Suprapubic skin (tissue), 4 donors: ENCODE results near the gene TUBA4A. TPM values are rescaled to one million over a fixed set of nuclear protein-coding genes. Genes with fewer than 3 reads are reported as not detected.

Experiments
- DNase-seq, 2 donors: peaks; one replicate each; pipeline ENCODE4 v3.0.0-alpha.2; 2019; ENCODE audit warnings: low spot score in 2 of 2
- H3K27ac ChIP-seq: fragments of 200-600 bp; sonication (generic); one replicate; pipeline ENCODE4 v1.5.1; 2019
- H3K27me3 ChIP-seq: fragments of 200-600 bp; sonication (generic); one replicate; pipeline ENCODE4 v1.5.1; 2019
- H3K36me3 ChIP-seq: fragments of 200-600 bp; sonication (generic); one replicate; pipeline ENCODE4 v1.5.1; 2019
- H3K4me1 ChIP-seq: fragments of 200-600 bp; sonication (generic); one replicate; pipeline ENCODE4 v1.5.1; 2019
- H3K4me3 ChIP-seq: fragments of 200-600 bp; sonication (generic); one replicate; pipeline ENCODE4 v1.5.1; 2019; ENCODE audit warnings: mild to moderate bottlenecking
- H3K9me3 ChIP-seq: fragments of 200-600 bp; sonication (generic); one replicate; pipeline ENCODE4 v1.5.1; 2019
- CTCF ChIP-seq, 2 donors: fragments of 200-600 bp in 1 of 2; fragments of 450-650 bp in 1 of 2; sonication (generic) in 1 of 2; IDR thresholded peaks; one replicate each; pipeline ENCODE4 v1.5.1; 2016 to 2019; ENCODE audit warnings: antibody characterized with exemption in 2 of 2, mild to moderate bottlenecking in 1 of 2, moderate library complexity in 1 of 2
- EP300 ChIP-seq: sonication (generic); formaldehyde crosslinking; IDR thresholded peaks from one replicate; pipeline ENCODE4 v1.6.1; 2017; ENCODE audit warnings: antibody characterized with exemption
- POLR2A ChIP-seq, 2 donors: fragments of 450-650 bp; IDR thresholded peaks; one replicate each; pipeline ENCODE4 v1.6.1; 2017; ENCODE audit warnings: antibody characterized with exemption in 2 of 2, mild to moderate bottlenecking in 2 of 2, moderate library complexity in 2 of 2
- POLR2AphosphoS5 ChIP-seq, 3 donors: sonication (generic); formaldehyde crosslinking; IDR thresholded peaks; one replicate each; pipeline ENCODE4 v1.6.1; 2017; ENCODE audit warnings: antibody characterized with exemption in 3 of 3
- WGBS: methylation state at CpG from one replicate; pipeline ENCODE4 v1.1.5; 2018; 5-methylcytosine and 5-hydroxymethylcytosine counted together
- total RNA-seq, 4 donors: library from RNA; depleted of rRNA; stranded (reverse); fragments of >200 nt; gene quantifications; one replicate each; pipeline ENCODE4 v1.1.0, GENCODE V29; 2016

The TUBA4A gene
- total RNA-seq, 4 donors from 2014 or later, result 194 to 530 (median 394) TPM

DNA sequence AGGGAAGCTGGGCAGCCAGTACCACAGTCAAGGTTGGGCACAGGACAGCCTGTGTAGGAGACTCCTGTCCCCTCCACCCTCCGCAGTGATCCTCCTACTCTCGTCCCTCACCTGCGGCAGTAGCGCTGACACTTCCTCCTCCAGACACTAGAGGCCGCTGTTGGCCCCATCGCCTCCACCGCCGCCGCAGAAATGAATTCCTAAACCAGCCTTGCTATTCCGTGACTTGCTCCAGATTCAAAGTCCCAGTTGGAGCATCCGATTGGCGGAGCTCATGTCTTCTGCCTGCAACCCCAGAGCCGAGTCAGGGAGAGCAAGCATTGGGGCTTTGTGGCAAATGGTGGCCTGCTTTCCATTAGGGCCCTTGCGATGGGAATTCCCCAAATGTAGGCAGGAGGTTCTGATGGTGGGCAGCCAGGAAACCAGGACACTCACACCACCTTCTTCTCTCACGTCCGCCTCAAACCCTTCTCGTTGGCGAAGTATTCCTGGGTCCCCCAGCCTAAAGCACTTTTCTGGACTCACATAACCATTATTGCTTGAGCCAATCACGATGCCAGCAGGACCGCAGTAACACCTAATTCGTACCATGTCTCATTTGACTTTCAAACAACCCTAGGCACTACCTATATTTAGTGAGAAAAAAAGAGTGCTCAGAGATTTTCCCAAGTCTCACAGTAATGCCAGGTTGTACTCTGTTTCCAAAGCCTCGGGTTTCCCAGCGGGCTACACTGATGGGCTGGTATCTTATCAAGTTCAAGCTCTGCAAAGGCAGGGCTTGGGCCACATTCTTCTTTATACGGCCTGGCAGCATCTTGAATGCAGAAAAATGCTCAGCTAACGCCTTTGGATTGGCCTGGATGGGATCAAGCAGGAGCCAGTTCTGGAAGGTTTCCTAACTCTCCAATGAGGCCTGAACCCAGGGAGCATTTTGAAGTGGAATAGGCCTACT, 24.3 kb upstream of the TUBA4A start:
- peak overlapping the region; percentile 99 for H3K27ac ChIP-seq
- 27% methylated on average over 15 of the region's 25 CpGs for WGBS
- TF ChIP-seq CTCF (IDR thresholded peaks at IDR 0.05) (peak; percentile 96 to 99), POLR2A (IDR thresholded peaks at IDR 0.05) (no peak), EP300 (no peak), POLR2AphosphoS5 (IDR thresholded peaks at IDR 0.05) (no peak)
- H3K27me3 ChIP-seq, result no peaks in the 10 kb centered on the region
- H3K9me3 ChIP-seq, result no peaks in the 10 kb centered on the region
- DNase-seq, result peak; percentile 90 to 91
- H3K4me1 ChIP-seq, result peaks cover 62% of the 10 kb centered on the region
- peaks cover 23% of the 10 kb centered on the region for H3K36me3 ChIP-seq
- no peak overlapping the region for H3K4me3 ChIP-seq

- Histone ChIP-seq H3K36me3 (no peaks in the 10 kb centered on the region), H3K4me3 (no peak overlapping the region), H3K27ac (peak overlapping the region; percentile 90), H3K4me1 (peaks cover 30% of the 10 kb centered on the region), H3K9me3 (no peaks in the 10 kb centered on the region), H3K27me3 (no peaks in the 10 kb centered on the region)
- DNase-seq, result no peak
- TF ChIP-seq POLR2AphosphoS5 (IDR thresholded peaks at IDR 0.05), result no peak
- 25% methylated on average over 3 of the region's 6 CpGs for WGBS
Measured at GRCh38 chr2:219274361-219274921, 20.7 kb upstream of the TUBA4A start.

DNA sequence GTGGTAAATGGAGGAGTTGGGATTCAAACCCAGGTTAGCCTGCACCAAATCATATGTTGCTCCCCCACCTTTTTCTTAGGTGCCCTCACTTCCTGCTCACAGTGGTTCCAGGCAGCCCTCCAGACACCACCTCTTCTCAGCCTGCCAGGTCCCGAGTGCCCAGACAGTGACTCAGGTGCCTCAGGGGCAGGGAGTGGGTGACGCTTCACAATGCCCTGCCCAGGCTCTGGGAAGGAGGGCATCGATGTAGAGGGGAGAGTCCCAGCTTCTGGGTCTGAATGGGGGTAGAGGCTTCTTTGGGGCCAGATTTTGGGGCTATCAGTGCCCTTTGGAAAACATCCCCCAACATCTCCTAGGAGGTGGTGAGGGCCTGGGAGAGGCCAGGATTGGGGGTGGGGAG, 20.2 kb upstream of the TUBA4A start:
- no peaks in the 10 kb centered on the region for H3K36me3 ChIP-seq
- TF ChIP-seq POLR2AphosphoS5 (IDR thresholded peaks at IDR 0.05) (peak in 1 of 3 donors; percentile 7), POLR2A (IDR thresholded peaks at IDR 0.05) (no peak)
- H3K4me3 ChIP-seq, result no peak overlapping the region
- 61% methylated on average over 3 of the region's 3 CpGs for WGBS
- no peak for DNase-seq
- peaks cover 31% of the 10 kb centered on the region for H3K4me1 ChIP-seq
- peak overlapping the region; percentile 90 for H3K27ac ChIP-seq
- no peaks in the 10 kb centered on the region for H3K27me3 ChIP-seq
- H3K9me3 ChIP-seq, result no peaks in the 10 kb centered on the region

- no peak for TF ChIP-seq POLR2AphosphoS5 (IDR thresholded peaks at IDR 0.05)
- no peak for TF ChIP-seq CTCF (IDR thresholded peaks at IDR 0.05)
- TF ChIP-seq EP300, result no peak
- TF ChIP-seq POLR2A (IDR thresholded peaks at IDR 0.05), result no peak
- no peak overlapping the region for H3K27ac ChIP-seq
Measured at GRCh38 chr2:219272995-219273394, 19.3 kb upstream of the TUBA4A start.

DNA sequence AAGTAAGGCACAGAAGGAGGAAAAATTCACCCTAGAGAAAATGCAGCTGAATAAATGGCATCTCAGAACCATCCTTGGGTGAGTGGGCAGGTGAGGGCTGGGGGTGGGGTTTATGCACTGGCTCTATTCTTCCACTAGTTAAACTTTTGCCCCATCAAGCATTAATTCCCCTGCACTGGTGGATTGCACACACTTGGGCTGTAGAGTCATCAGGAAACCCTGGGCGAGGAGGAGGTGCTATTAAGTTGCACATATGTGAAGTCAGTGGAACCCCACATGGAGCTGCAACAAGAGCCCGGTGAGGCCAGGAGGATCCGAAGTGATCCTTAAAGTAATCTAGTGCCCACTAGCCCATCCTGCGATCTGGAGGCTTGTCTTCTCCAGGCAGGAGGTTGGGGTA, 18.6 kb upstream of the TUBA4A start:
- DNase-seq, result no peak
- no peaks in the 10 kb centered on the region for H3K36me3 ChIP-seq
- no peak overlapping the region for H3K27ac ChIP-seq
- no peaks in the 10 kb centered on the region for H3K9me3 ChIP-seq
- H3K27me3 ChIP-seq, result no peaks in the 10 kb centered on the region
- 79% methylated on average over 4 of the region's 4 CpGs for whole genome bisulfite sequencing
- no peak overlapping the region for H3K4me3 ChIP-seq
- H3K4me1 ChIP-seq, result peaks cover 15% of the 10 kb centered on the region
- TF ChIP-seq CTCF (IDR thresholded peaks at IDR 0.05), result no peak
- no peak for TF ChIP-seq POLR2A (IDR thresholded peaks at IDR 0.05)
- TF ChIP-seq POLR2AphosphoS5 (IDR thresholded peaks at IDR 0.05), result no peak
- no peak for TF ChIP-seq EP300

More at GRCh38 chr2:219272995-219273394, 19.3 kb upstream of the TUBA4A start:
- Histone ChIP-seq H3K36me3 (no peaks in the 10 kb centered on the region), H3K9me3 (no peaks in the 10 kb centered on the region), H3K27me3 (no peaks in the 10 kb centered on the region), H3K4me3 (no peak overlapping the region), H3K4me1 (peaks cover 21% of the 10 kb centered on the region)
- 68% methylated on average over 2 of the region's 2 CpGs for WGBS
- no peak for DNase-seq

DNA sequence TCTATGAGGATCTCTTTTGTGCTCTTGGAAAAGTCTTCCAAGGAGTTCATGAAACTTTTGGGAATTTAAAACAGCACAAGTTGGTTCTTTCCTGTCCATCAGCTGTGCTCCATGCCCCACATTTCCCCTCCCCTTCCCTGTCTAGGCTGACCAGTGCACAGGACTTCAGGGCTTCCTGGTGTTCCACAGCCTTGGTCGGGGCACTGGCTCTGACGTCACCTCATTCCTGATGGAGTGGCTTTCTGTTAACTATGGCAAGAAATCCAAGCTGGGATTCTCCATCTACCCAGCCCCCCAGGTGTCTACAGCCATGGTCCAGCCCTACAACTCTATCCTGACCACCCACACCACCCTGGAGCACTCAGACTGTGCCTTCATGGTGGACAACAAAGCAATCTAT, 17.3 kb upstream of the TUBA4A start:
- DNase-seq, result no peak
- WGBS, result 83% methylated on average over 2 of the region's 2 CpGs
- H3K4me1 ChIP-seq, result peaks cover 13% of the 10 kb centered on the region
- no peaks in the 10 kb centered on the region for H3K36me3 ChIP-seq
- no peaks in the 10 kb centered on the region for H3K27me3 ChIP-seq
- no peak overlapping the region for H3K27ac ChIP-seq
- H3K4me3 ChIP-seq, result no peak overlapping the region
- no peak for TF ChIP-seq POLR2AphosphoS5 (IDR thresholded peaks at IDR 0.05)
- TF ChIP-seq CTCF (IDR thresholded peaks at IDR 0.05), result no peak
- TF ChIP-seq POLR2A (IDR thresholded peaks at IDR 0.05), result no peak
- TF ChIP-seq EP300, result no peak
- no peaks in the 10 kb centered on the region for H3K9me3 ChIP-seq
